HUDEP-2 (cell line): ENCODE measurements around the gene SLC23A1.
"Not testable (repeated sequence)": the region's sequence is repeated elsewhere in the genome, so short reads cannot be mapped to it uniquely, and the experiment has no call there.

Experiments used
- DNase-seq, 76 experiments: peaks; one replicate each; lab custom pipeline; 2025; ENCODE audit not compliant: unreplicated experiment in 76 of 76; lab: John Stamatoyannopoulos, UW

Gene SLC23A1

DNA sequence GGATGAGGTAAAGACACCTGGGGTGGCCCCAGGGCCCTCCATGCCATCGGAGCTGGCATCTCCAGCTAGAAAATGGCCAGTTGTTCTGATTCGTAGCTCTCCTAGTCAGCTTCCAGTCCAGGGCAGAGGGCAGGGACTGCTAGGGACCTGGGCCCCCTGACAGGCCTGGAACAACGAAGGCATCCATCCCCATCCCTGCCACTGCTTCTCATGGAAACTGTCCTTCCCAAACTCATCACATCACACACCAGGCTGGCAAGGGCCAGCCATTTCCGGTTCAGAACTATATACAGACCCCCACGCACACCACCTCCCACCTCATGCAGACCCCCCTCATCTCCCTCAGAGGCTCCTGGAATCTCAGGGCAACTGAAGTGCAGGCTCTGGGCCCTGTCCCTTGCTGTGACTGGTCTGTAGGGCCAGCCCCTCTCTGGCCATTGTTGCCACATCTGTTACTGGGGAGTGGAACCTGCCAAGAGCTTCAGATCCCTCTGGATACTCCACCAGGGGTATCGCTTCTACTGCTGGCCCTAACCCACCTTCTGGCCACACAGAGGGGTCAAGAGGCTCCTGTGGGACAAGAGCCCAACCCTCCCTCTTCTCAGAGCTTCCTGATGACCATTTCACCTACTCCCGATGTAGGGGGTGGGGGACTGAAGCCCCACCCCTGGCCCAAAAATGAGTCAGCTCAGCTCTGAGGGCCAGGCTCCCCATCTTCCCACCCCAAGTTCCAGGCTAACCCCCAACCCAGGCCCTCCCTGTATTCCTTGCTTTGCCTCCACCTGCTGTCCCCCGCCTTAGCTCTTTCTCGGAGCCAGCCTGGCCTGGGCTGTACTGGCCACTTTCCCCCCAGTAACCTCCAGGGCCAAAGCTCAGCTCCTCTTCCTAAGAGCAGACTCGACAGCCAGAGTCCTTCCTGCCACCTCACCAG is 7.8 kb upstream of the SLC23A1 start:
- DNase-seq, result no peak

DNA sequence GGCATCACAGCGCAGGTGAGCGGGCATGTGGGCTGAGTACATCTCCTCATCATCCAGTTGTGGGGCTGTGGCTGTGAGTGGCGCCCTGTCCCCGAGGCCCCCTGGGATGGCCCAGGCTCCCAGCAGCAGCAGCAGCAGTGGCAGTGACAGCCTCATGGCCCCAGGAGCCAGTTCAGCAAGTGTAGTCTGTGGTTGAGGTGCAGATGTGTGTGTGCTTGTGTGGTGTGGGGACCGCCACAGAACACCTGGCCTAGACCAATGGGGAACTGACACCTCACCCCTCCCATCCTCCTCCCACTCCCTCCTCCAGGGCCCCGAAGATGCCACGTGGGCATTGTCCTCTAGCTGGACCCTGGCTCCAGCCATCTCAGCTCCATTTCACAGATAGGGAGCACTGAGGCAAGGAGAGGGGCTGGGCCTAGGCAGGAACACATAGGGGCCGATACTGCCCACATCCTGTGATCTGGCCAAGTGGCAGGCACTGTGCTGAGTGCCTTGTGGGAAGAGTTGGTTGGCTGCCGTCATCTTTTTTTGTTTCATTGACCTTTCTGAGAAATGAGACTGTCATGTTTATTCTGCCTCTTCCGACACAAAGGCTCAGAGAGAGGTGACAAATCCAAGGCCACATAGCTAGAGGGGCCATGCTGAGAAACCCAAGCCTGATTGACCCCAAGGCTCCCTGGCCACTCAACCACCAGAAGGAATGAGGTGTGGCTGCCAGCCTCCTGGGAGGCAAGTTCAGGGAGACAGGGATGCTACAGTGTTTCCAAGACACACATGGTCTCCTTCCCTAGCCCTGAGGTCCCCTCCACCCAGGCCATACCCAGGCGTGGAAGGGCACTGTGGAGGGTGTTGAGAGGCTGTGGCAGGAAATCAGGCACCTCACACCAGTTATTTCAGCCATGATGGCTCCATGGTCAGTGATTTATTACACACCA is 6.9 kb upstream of the SLC23A1 start, which contains the start of gene MZB1:
MZB1 (minus strand) TSS at position 213 of the 938 bp plus-strand sequence; CDS start at position 156, 57 bp downstream.
- no peak for DNase-seq

DNA sequence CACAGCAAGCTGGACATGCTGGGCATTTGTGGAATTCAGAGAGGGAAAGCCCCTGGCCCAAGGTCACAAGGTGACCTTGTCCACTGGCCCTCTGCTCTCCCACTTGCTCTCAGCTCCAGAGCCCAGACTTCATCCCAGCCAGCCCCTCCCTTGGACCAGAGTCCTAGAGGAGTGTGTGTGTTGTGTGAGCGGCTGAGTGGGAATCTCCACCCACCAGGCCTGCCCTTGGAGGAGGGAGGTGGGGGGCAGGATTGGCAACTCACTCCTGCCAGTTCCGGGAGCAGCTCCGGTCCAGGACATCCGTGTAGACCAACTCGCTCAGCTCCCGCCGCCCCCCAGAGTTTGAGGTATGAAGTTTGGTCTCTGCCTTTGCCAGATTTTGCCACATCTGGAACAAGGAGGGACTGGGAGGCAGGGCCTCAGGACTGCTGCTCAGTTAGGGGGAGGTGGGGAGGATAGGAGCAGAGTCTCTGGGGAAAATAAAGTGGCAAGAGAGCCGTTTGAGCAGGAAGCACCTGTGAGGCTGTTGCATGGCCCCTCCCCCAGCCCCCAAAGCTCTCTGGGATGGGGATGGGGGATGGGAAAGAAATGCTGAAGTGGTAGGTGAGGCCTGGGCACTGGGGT is 5.2 kb upstream of the SLC23A1 start:
- no peak for DNase-seq

DNA sequence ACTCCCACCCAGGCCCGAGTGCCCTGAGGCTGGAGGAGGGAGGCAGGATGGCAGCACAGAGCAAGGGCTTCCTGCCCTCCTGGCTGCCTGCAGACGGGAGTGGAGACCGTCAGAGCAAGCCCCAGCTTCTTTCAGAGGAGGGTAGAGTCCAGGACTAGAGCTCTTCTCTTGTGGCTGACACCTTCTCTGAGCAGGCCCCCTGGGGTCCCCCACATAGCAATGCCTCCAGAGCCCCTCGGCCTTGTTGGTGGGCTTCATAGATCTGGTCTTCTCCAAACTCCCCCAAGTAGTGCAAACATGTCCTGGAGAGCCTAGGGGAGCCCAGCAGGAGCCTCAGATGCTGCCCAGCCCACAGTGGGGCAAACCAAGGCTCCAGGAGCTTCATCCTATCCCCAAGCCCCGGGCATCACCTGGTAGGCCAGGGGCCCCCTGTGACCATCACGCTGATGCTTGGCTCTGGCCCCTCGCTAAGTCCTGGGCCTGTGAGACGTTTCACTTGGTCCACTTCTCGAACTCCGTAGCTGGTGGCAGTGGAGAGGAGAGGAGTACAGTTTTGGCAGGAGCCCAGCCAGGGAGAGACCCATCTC is 4.6 kb upstream of the SLC23A1 start:
- no peak for DNase-seq

GRCh38 chr5:139386956-139387355 is 3.9 kb upstream of the SLC23A1 start:
- DNase-seq, result not testable (repeated sequence)

DNA sequence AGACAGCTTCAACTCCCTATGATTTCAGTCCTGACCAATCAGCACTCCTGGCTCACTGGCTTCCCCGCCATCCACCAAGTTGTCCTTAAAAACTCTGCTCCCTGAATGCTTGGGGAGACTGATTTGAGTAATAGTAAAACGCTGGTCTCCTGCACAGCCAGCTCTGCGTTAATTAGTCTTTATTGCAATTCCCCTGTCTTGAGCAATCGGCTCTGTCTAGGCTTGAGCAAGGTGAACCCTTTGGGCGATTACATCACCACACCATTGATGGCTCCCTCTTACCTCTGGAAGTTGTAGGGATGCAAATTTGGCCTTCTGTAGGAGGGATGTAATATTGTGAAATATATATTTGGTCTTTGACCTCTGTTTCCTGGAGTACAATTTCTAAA is 2.9 kb upstream of the SLC23A1 start:
- DNase-seq, result no peak

- DNase-seq, result peak in 18 of 76 experiments; percentile 8 to 37 (median 20)
Measured at GRCh38 chr5:139385061-139386049, 2.3 kb upstream of the SLC23A1 start.

DNA sequence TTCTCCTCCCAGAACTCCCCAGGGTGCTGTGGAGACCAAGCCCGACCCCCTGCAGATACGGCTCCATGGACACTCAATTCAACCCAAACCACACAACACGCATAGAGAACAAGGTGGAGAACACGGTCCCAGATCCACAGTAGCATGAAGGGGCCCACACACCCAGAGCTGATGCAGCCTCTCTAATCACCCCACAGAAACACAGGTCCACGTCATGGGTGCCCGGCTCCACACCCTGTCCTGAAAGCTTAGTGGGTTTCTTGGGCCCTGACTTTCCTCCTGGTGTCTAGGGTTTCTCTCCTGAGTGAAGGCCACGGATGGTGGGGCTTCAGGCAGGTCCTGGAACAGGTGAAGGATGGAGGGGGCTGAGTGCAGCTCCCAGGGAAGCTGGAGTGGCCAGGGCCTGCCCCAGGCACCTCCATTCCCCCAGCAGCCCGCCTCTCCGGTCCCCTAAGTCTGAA is 1.5 kb upstream of the SLC23A1 start:
- DNase-seq, result no peak

DNA sequence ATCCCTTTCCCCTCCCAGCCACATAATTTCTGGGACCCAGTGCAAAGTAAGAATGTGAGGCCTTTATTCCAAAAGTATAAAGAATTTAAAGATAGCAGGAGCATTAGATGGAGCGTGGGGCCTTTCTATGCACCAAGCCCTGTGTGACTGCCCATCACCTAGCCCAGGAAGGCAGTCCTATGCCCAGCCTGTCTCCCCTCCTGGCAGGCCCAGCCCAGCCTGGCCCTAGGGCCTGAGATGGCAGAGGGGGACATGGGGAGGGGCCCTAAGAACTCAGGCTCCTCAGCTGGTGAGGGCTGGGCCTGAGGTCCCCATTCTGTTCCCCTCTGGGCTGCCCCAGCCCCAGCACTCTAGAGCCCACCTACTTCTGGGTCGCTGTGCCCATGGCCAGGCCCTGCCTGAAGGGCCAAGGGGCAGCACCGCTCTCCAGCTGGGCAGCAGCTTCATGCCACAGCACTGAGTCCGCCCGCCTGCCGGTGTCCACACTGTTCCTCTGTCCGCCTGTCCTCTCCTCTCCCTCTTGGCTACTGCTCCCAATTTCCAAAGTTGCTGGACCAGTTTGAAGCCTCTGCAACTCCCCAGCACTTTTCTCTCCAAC is 995 bp upstream of the SLC23A1 start:
- DNase-seq, result no peak

DNA sequence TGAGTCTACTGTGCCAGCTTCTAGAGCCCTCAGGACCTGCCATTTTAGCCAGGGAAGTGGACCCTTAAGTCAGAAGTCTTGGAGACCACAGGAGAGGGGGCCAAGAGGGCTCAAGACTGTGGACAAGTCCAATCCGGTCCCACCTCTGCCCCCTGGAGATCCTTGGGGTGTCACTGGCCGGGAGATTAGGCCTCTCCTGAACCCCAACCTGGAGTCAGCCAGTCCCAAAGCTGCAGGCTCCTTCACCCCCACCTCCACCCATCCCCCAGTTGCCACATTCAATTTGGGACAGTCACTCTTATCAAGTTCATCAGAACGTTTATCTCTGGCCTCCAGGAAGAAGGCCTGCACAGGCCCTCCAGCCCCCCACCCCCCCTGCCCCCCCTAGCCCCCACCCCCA is 290 bp downstream of the SLC23A1 start:
- no peak for DNase-seq

GRCh38 chr5:139381837-139382761 is 998 bp downstream of the SLC23A1 start:
- no peak for DNase-seq

DNA sequence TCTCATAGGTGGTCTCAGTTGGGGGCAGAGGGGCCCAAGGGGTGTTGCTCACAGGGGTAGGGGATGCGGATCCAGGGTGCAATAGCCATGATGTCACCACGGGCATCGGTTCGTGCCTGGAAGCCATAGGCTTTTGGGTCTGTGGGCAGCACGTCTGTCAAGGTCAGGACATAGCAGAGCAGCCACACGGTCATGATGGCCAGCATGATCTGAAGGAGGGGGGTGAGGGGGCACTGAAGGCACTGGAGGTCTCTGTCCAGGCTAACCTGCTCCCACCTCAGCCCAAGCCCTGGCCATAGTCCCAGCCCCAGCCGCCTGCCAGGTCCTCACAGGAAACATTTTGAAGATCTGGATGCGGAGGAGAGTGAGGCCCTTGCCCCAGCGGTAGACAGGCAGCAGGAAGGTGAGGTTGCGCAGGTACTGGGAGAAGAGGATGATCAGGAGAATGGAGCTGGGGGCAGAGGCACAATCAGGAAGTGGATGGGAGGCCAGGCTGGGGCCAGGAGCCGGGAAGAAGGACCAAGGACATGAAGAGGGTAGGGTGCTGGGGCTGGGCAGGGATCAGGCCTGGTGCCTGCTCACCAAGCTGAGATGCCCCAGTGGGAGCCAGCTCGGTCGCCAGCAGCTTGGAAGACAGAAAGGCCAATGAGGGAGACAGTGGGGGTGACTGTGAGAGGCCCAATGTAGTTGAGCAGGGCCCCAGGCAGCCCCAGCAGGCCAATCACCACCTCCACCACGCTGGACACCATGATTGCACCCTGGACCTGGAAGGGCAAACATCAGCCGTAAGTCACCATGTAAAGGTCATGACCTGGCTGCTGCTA is 3.3 kb downstream of the SLC23A1 start:
- DNase-seq, result no peak

- DNase-seq, result no peak
Measured at GRCh38 chr5:139378941-139379361, 4.1 kb downstream of the SLC23A1 start.

- peak in 4 of 76 experiments; percentile 7 to 19 (median 8) for DNase-seq
Measured at GRCh38 chr5:139378101-139378825, 4.8 kb downstream of the SLC23A1 start.

DNA sequence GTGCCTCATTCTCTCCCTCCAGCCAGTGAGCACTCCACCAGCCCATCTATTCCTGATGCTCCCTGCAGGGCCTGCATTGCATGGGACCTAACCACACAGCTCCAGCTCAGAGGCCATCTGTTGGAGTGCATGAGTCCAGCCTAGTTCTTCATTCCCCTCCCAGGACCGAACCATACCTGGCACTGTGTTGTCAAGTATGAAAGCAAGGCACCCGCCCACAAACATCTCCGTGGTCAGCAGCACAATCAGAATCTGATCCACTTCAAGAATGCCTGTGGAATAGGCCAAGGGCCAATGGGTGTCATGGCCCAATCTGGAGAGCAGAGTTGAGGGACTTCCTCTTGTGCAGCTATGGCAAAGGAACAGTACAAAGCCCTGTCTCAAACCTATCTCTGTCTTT is 5.9 kb downstream of the SLC23A1 start:
- DNase-seq, result no peak

- DNase-seq, result no peak
Measured at GRCh38 chr5:139376364-139376763, 6.7 kb downstream of the SLC23A1 start.
